OCI-LY7 (cell line): ENCODE results near the gene SEMA7A. TPM values are rescaled to one million over a fixed set of nuclear protein-coding genes. Genes with fewer than 3 reads are reported as not detected.

Experiments
- BruUV-seq: library from RNA; stranded (reverse); fragments of 400-500 nt; replicated peaks from 2 replicates; lab custom pipeline; 2021; lab: Mats Ljungman, UMichigan
- CTCF ChIA-PET: fragments of 300-600 bp; sonication (Branson Sonifier 250); formaldehyde crosslinking; loops from one replicate; lab custom pipeline; 2022; ENCODE audit warnings: antibody characterized with exemption; ENCODE audit not compliant: unreplicated experiment; lab: Charles Lee
- POLR2A ChIA-PET: fragments of 300-600 bp; sonication (Branson Sonifier 250); formaldehyde crosslinking; loops from one replicate; lab custom pipeline; 2022; ENCODE audit warnings: antibody characterized with exemption; lab: Charles Lee
- DNase-seq: peaks from one replicate; pipeline ENCODE4 v3.0.0-alpha.2; 2015; ENCODE audit warnings: low spot score
- H2AFZ ChIP-seq: fragments of 200-600 bp; sonication (generic), shearing (Covaris generic); 2 replicates; pipeline ENCODE4 v1.6.1; 2014; ENCODE audit warnings: mild to moderate bottlenecking, antibody characterized with exemption, low read length, moderate library complexity
- H3K27ac ChIP-seq: fragments of 200-600 bp; sonication (generic); 2 replicates; pipeline ENCODE4 v1.5.1; 2014; ENCODE audit warnings: mixed run types, low read depth, mild to moderate bottlenecking, moderate library complexity, low read length, inconsistent platforms; ENCODE audit not compliant: poor library complexity, severe bottlenecking
- H3K36me3 ChIP-seq: fragments of 200-600 bp; sonication (generic); 2 replicates; pipeline ENCODE4 v1.6.1; 2014; ENCODE audit warnings: mild to moderate bottlenecking, antibody characterized with exemption, low read length, moderate library complexity, mixed read lengths; ENCODE audit not compliant: insufficient read depth
- H3K4me1 ChIP-seq: fragments of 200-600 bp; sonication (generic); 2 replicates; pipeline ENCODE4 v1.5.1; 2014; ENCODE audit warnings: mild to moderate bottlenecking, low read length; ENCODE audit not compliant: insufficient read depth, poor library complexity, severe bottlenecking
- H3K4me2 ChIP-seq: fragments of 200-600 bp; sonication (generic); 2 replicates; pipeline ENCODE4 v1.6.1; 2014; ENCODE audit warnings: mild to moderate bottlenecking, low read length
- H3K4me3 ChIP-seq: fragments of 200-600 bp; sonication (generic); 2 replicates; pipeline ENCODE4 v1.5.1; 2014; ENCODE audit warnings: mild to moderate bottlenecking, low read depth, low read length; ENCODE audit not compliant: poor library complexity, severe bottlenecking
- H3K79me2 ChIP-seq: fragments of 200-600 bp; sonication (generic); 2 replicates; pipeline ENCODE4 v1.6.1; 2016; ENCODE audit warnings: low read depth, mild to moderate bottlenecking, low read length, moderate library complexity, mixed read lengths; ENCODE audit not compliant: insufficient read depth
- H3K9me2 ChIP-seq: fragments of 200-600 bp; sonication (generic); 2 replicates; pipeline ENCODE4 v1.6.1; 2016; ENCODE audit warnings: mild to moderate bottlenecking, low read length, mixed read lengths; ENCODE audit not compliant: insufficient read depth
- H3K9me3 ChIP-seq: fragments of 200-600 bp; sonication (generic); 2 replicates; pipeline ENCODE4 v1.6.1; 2014; ENCODE audit warnings: mild to moderate bottlenecking, mixed run types, low read length, mixed read lengths
- H4K20me1 ChIP-seq: fragments of 200-600 bp; sonication (generic); 2 replicates; pipeline ENCODE4 v1.6.1; 2014; ENCODE audit warnings: mild to moderate bottlenecking, antibody characterized with exemption, low read length, moderate library complexity, mixed read lengths; ENCODE audit not compliant: insufficient read depth
- CTCF ChIP-seq: fragments of 200-600 bp; sonication (generic); conservative IDR thresholded peaks from 2 replicates; pipeline ENCODE4 v1.5.1; 2014; ENCODE audit warnings: mild to moderate bottlenecking, antibody characterized with exemption, low read length, moderate library complexity, mixed read lengths
- EZH2phosphoT487 ChIP-seq: fragments of 200-600 bp; sonication (generic); IDR thresholded peaks from 2 replicates; pipeline ENCODE4 v1.6.1; 2018; ENCODE audit warnings: low read depth, borderline replicate concordance, mild to moderate bottlenecking, mixed run types, antibody characterized with exemption, low read length, moderate library complexity, mixed read lengths
- intact Hi-C: fragments of 100-400 bp; cut with micrococcal nuclease; formaldehyde crosslinking; loops from one replicate; pipeline ENCODE4 v1.10.0; 2022; ENCODE audit not compliant: unreplicated experiment
- total RNA-seq, 2 experiments: library from RNA; depleted of rRNA in 1 of 2; stranded (reverse); fragments of >200 nt in 1 of 2; shearing (Covaris generic) in 1 of 2; gene quantifications; 2 replicates each; pipeline ENCODE4 v1.2.3, GENCODE V29; 2014 to 2022

SEMA7A gene
- total RNA-seq, 2 experiments from 2014 or later: 0.06 to 1.0 TPM

- intact Hi-C loops: no loop called here
- Histone ChIP-seq H3K9me2 (no peaks in the 10 kb centered on the region), H3K9me3 (no peaks in the 10 kb centered on the region), H3K27ac (peak overlapping the region; percentile 50), H3K36me3 (no peaks in the 10 kb centered on the region), H3K4me2 (peak overlapping the region; percentile 55), H2AFZ (no peak overlapping the region), H3K4me3 (no peak overlapping the region), H3K79me2 (no peaks in the 10 kb centered on the region), H4K20me1 (no peaks in the 10 kb centered on the region), H3K4me1 (peaks cover 57% of the 10 kb centered on the region)
- ChIA-PET CTCF (interaction anchor here (1.5 to 1.8 kb wide), 3 partner anchors 8 to 19 kb away, joined by 4 to 7 read pairs (median 6); no protein-coding TSS in a partner anchor), POLR2A (interaction anchor here (0.6 to 1.7 kb wide), 6 partner anchors 13 to 70 kb away, joined by 3 to 7 read pairs (median 4); no protein-coding TSS in a partner anchor)
- no TSS peak for BruUV-seq
- DNase-seq: peak; percentile 68
- TF ChIP-seq CTCF (peak; percentile 35; the same call in 1 of the 2 replicates), EZH2phosphoT487 (no peak)
Observed at GRCh38 chr15:74383695-74384565, 49.8 kb downstream of the SEMA7A start.

- H3K27ac ChIP-seq: peak overlapping the region; percentile 50
- H3K4me3 ChIP-seq: no peak overlapping the region
Observed at GRCh38 chr15:74383286-74383685, 50.5 kb downstream of the SEMA7A start.

More at GRCh38 chr15:74383286-74383685, 50.5 kb downstream of the SEMA7A start:
- intact Hi-C loops: no loop called here
- BruUV-seq: no TSS peak
- no peaks in the 10 kb centered on the region for H3K36me3 ChIP-seq
- H4K20me1 ChIP-seq: no peaks in the 10 kb centered on the region
- CTCF ChIA-PET: no interaction called here
- POLR2A ChIA-PET: interaction anchor here (1.7 kb wide), 1 partner anchor 57 kb away, joined by 5 read pairs; no protein-coding TSS in a partner anchor
- H3K9me2 ChIP-seq: no peaks in the 10 kb centered on the region
- H3K4me1 ChIP-seq: peaks cover 58% of the 10 kb centered on the region
- no peaks in the 10 kb centered on the region for H3K9me3 ChIP-seq
- no peak for TF ChIP-seq CTCF
- no peak for TF ChIP-seq EZH2phosphoT487
- peak overlapping the region; percentile 55 for H3K4me2 ChIP-seq
- H3K79me2 ChIP-seq: no peaks in the 10 kb centered on the region
- H2AFZ ChIP-seq: no peak overlapping the region
- no peak for DNase-seq
